ENCODE measurements around the gene UTS2B.

The UTS2B gene

GRCh38 chr3:191321019-191321767, 9.1 kb downstream of the UTS2B start:
- no peak for DNase-seq (ENCODE audit: low spot score)

GRCh38 chr3:191320316-191320715, 10.0 kb downstream of the UTS2B start:
- DNase-seq (ENCODE audit: low spot score), result no peak

- DNase-seq (ENCODE audit: low spot score), result no peak
Measured at GRCh38 chr3:191316876-191317603, 13.3 kb downstream of the UTS2B start.

GRCh38 chr3:191314109-191314728, 16.1 kb downstream of the UTS2B start:
- DNase-seq (ENCODE audit: low spot score), result no peak

- DNase-seq (ENCODE audit: low spot score), result no peak
Measured at GRCh38 chr3:191313296-191313695, 17.0 kb downstream of the UTS2B start.

GRCh38 chr3:191307341-191307740, 23.0 kb downstream of the UTS2B start:
- no peak for DNase-seq (ENCODE audit: low spot score)

- no peak for DNase-seq (ENCODE audit: low spot score)
Measured at GRCh38 chr3:191306428-191306827, 23.9 kb downstream of the UTS2B start.

GRCh38 chr3:191303596-191303995, 26.7 kb downstream of the UTS2B start:
- DNase-seq (ENCODE audit: low spot score), result no peak

GRCh38 chr3:191302451-191302850, 27.9 kb downstream of the UTS2B start:
- no peak for DNase-seq (ENCODE audit: low spot score)

- DNase-seq (ENCODE audit: low spot score), result no peak
Measured at GRCh38 chr3:191301782-191302411, 28.4 kb downstream of the UTS2B start.

GRCh38 chr3:191301017-191301416, 29.3 kb downstream of the UTS2B start:
- DNase-seq (ENCODE audit: low spot score), result peak; percentile 62

GRCh38 chr3:191300422-191300821, 29.9 kb downstream of the UTS2B start:
- peak; percentile 12 for DNase-seq (ENCODE audit: low spot score)

GRCh38 chr3:191298846-191299245, 31.5 kb downstream of the UTS2B start:
- no peak for DNase-seq (ENCODE audit: low spot score)

- peak; percentile 87 for DNase-seq (ENCODE audit: low spot score)
Measured at GRCh38 chr3:191296041-191296541, 34.2 kb downstream of the UTS2B start.

GRCh38 chr3:191294291-191294690, 36.0 kb downstream of the UTS2B start:
- DNase-seq (ENCODE audit: low spot score), result no peak

- no peak for DNase-seq (ENCODE audit: low spot score)
Measured at GRCh38 chr3:191292243-191293015, 37.9 kb downstream of the UTS2B start.

- peak; percentile 62 for DNase-seq (ENCODE audit: low spot score)
Measured at GRCh38 chr3:191290311-191291025, 39.9 kb downstream of the UTS2B start.

- DNase-seq (ENCODE audit: low spot score), result no peak
Measured at GRCh38 chr3:191283400-191283799, 46.9 kb downstream of the UTS2B start.

- no peak for DNase-seq (ENCODE audit: low spot score)
Measured at GRCh38 chr3:191282251-191283185, 47.8 kb downstream of the UTS2B start.

- no peak for DNase-seq (ENCODE audit: low spot score)
Measured at GRCh38 chr3:191280882-191281281, 49.4 kb downstream of the UTS2B start.
